GM12891 (cell line): ENCODE data around the gene UBASH3A.

Experiments
- POLR2A ChIP-seq: IDR thresholded peaks from 2 replicates; pipeline ENCODE4 v1.6.1; 2011; ENCODE audit warnings: low read depth, low read length, control low read depth
- POLR2AphosphoS5 ChIP-seq: IDR thresholded peaks from 2 replicates; pipeline ENCODE4 v1.6.1; 2011; ENCODE audit warnings: low read depth, low read length, control low read depth
- SPI1 ChIP-seq: IDR thresholded peaks from 2 replicates; pipeline ENCODE4 v1.6.1; 2011; ENCODE audit warnings: low read depth, low read length, control low read depth
- TAF1 ChIP-seq: IDR thresholded peaks from 2 replicates; pipeline ENCODE4 v1.6.1; 2011; ENCODE audit warnings: low read depth, low read length, control low read depth

- no peak for TF ChIP-seq POLR2A
- TF ChIP-seq TAF1, result 0 out of 2 replicates have a peak, but pooled peaks have one; percentile 15
- TF ChIP-seq SPI1, result no peak
- TF ChIP-seq POLR2AphosphoS5, result no peak
Observed at GRCh38 chr21:42440187-42440792, 36.6 kb downstream of the UBASH3A start.
